ENCODE data around the gene ENDOU. TPM values are rescaled to one million over a fixed set of nuclear protein-coding genes. Genes with fewer than 3 reads are reported as not detected.
A peak's percentile ranks its signal among the peaks of the same experiment; 100 is the strongest.

ENDOU gene
- polyA plus RNA-seq, 1 of the 3 experiments (the other 2 are of a cell fraction): not detected

GRCh38 chr12:47753021-47754001 is 28.0 kb upstream of the ENDOU start:
- Histone ChIP-seq H3K4me3 (ENCODE audit: low read depth in 2 of 2, low read length in 1 of 2) (no peak overlapping the region), H3K4me2 (no peak overlapping the region), H3K9me2 (no peaks in the 10 kb centered on the region), H3K79me2 (ENCODE audit: insufficient read depth) (no peaks in the 10 kb centered on the region), H4K20me1 (ENCODE audit: insufficient read depth) (no peaks in the 10 kb centered on the region), H3K27ac (ENCODE audit: low read depth in 2 of 2, low read length in 1 of 2) (peak overlapping the region in 1 of 2 experiments; percentile 78; a peak in 2 of 4 replicates), H3K9me3 (no peaks in the 10 kb centered on the region), H3K4me1 (ENCODE audit: control insufficient read depth in 1 of 2, insufficient read depth in 2 of 2, low read depth in 1 of 2, low read length in 1 of 2) (peaks cover 12 to 54% of the 10 kb centered on the region in 2 experiments; a peak in 3 of 4 replicates), H3K9ac (no peak overlapping the region), H3F3A (replicated peaks; ENCODE audit: insufficient read depth) (no peaks in the 10 kb centered on the region), H3K27me3 (ENCODE audit: insufficient read depth) (no peaks in the 10 kb centered on the region), H3K36me3 (replicated peaks in 1 of 2; ENCODE audit: control insufficient read depth in 1 of 2, insufficient read depth in 2 of 2, low read length in 1 of 2) (no peaks in the 10 kb centered on the region), H2AFZ (ENCODE audit: low read depth) (no peak overlapping the region; the same call in 1 of the 2 replicates)
- 77% methylated on average over 10 of the region's 11 CpGs for WGBS (ENCODE audit: low lambda C conversion rate)
- peak; percentile 75 for DNase-seq
- no peak for TF ChIP-seq EZH2phosphoT487 (IDR thresholded peaks at IDR 0.05; ENCODE audit: borderline replicate concordance, low read depth)
- no peak for TF ChIP-seq TAF1 (IDR thresholded peaks at IDR 0.05; ENCODE audit: borderline replicate concordance, low read depth, low read length)
- peak; percentile 50; the same call in 1 of the 2 replicates for TF ChIP-seq MXI1 (IDR thresholded peaks at IDR 0.05; ENCODE audit: low read depth, low read length)
- no peak for TF ChIP-seq MAX (IDR thresholded peaks at IDR 0.05; ENCODE audit: low read depth)
- TF ChIP-seq RAD21 (IDR thresholded peaks at IDR 0.05; ENCODE audit: low read length): no peak
- no peak for TF ChIP-seq FOXM1 (IDR thresholded peaks at IDR 0.05; ENCODE audit: low read depth)
- TF ChIP-seq NFIC (IDR thresholded peaks at IDR 0.05; ENCODE audit: borderline replicate concordance): no peak
- no peak for TF ChIP-seq GABPA (IDR thresholded peaks at IDR 0.05; ENCODE audit: low read depth)
- TF ChIP-seq SIN3A (IDR thresholded peaks at IDR 0.05; ENCODE audit: borderline replicate concordance, low read depth, low read length): no peak
- peak in 1 of 2 experiments; percentile 29; a peak in 1 of 4 replicates for TF ChIP-seq EP300 (IDR thresholded peaks at IDR 0.05; ENCODE audit: borderline replicate concordance in 1 of 2, low read depth in 1 of 2, low read length in 1 of 2)
- TF ChIP-seq RXRA (IDR thresholded peaks at IDR 0.05; ENCODE audit: borderline replicate concordance, low read depth): no peak
- TF ChIP-seq TEAD4 (IDR thresholded peaks at IDR 0.05; ENCODE audit: borderline replicate concordance, insufficient read depth): no peak
- peak; percentile 52; the same call in 1 of the 2 replicates for TF ChIP-seq USF1 (IDR thresholded peaks at IDR 0.05; ENCODE audit: borderline replicate concordance, low read depth)
- no peak for TF ChIP-seq REST (IDR thresholded peaks at IDR 0.05; ENCODE audit: low read depth, low read length)
- TF ChIP-seq FOXJ3 (CRISPR knock-in tag; IDR thresholded peaks at IDR 0.05): no peak
- TF ChIP-seq SMC3 (IDR thresholded peaks at IDR 0.05; ENCODE audit: low read depth, low read length): no peak
- TF ChIP-seq GATA2 (CRISPR knock-in tag; IDR thresholded peaks at IDR 0.05): no peak
- ChIA-PET POLR2A (no interaction called here), CTCF (interaction anchor here (0.6 to 18.0 kb wide), 6 partner anchors 9 to 1761 kb away, joined by 3 to 435 read pairs (median 13); partner anchors contain the start of gene SLC48A1)
